HepG2 (cell line): ENCODE data around the gene UGT1A8. TPM values are rescaled to one million over a fixed set of nuclear protein-coding genes. Genes with fewer than 3 reads are reported as not detected.

Experiments used
- ATAC-seq: fragments of 200-7000 bp; cut with Tn5 transposase; 3 replicates; pipeline ENCODE4 v1.9.1; 2020; ENCODE audit warnings: mild to moderate bottlenecking, moderate library complexity
- BruUV-seq: library from RNA; stranded (reverse); fragments of 400-500 nt; replicated peaks from 2 replicates; lab custom pipeline; 2021; lab: Mats Ljungman, UMichigan
- CTCF ChIA-PET: fragments of 300-600 bp; formaldehyde crosslinking; extraction: SDS; loops from one replicate; lab custom pipeline; 2021; ENCODE audit warnings: low total read pairs, inconsistent platforms, low intra/inter-chr PET ratio; lab: Yijun Ruan, JAX
- POLR2A ChIA-PET: fragments of 350-600 bp; sonication (Branson Sonifier 250); formaldehyde crosslinking; loops from one replicate; lab custom pipeline; 2020; ENCODE audit warnings: antibody characterized with exemption, inconsistent platforms; lab: Yijun Ruan, JAX
- DNase-seq: peaks from one replicate; pipeline ENCODE4 v3.0.0-alpha.2; 2015; ENCODE audit warnings: low spot score
- FAIRE-seq: peaks from 3 replicates; lab custom pipeline; 2011; peaks lifted over from hg19 to GRCh38; lab: Jason Lieb, UNC
- H2AFZ ChIP-seq: one replicate; pipeline ENCODE4 v1.6.1; 2011; ENCODE audit warnings: low read length, inconsistent platforms
- H3K27ac ChIP-seq: fragments of 300-600 bp; 3 replicates; pipeline ENCODE4 v1.8.0; 2011; ENCODE audit warnings: mixed run types, mild to moderate bottlenecking, mixed read lengths, low read length, inconsistent platforms; ENCODE audit not compliant: insufficient read depth; ENCODE audit errors: extremely low read length
- H3K27me3 ChIP-seq, 2 experiments: fragments of 200-600 bp in 1 of 2; 2 replicates in 1 of 2; 3 replicates in 1 of 2; pipeline versions ENCODE4 v1.6.0 to v1.8.0; 2011; ENCODE audit warnings: low read length in 2 of 2, mild to moderate bottlenecking in 2 of 2, moderate library complexity in 2 of 2, inconsistent platforms in 1 of 2; ENCODE audit not compliant: insufficient read depth in 2 of 2, control insufficient read depth in 1 of 2
- H3K36me3 ChIP-seq, 2 experiments: fragments of 200-600 bp in 1 of 2; replicated peaks in 1 of 2; 2 replicates in 1 of 2; 3 replicates in 1 of 2; pipeline versions ENCODE4 v1.5.1 to v1.8.0; 2011; ENCODE audit warnings: low read length in 2 of 2, inconsistent platforms in 1 of 2; ENCODE audit not compliant: insufficient read depth in 2 of 2, control insufficient read depth in 1 of 2
- H3K4me1 ChIP-seq: 2 replicates; pipeline ENCODE4 v1.5.1; 2012; ENCODE audit warnings: low read length, inconsistent platforms; ENCODE audit not compliant: insufficient read depth
- H3K4me2 ChIP-seq: 2 replicates; pipeline ENCODE4 v1.6.0; 2011; ENCODE audit warnings: low read depth, low read length, inconsistent platforms
- H3K4me3 ChIP-seq, 3 experiments: fragments of 200-600 bp in 1 of 3; sonication (generic), shearing (Covaris generic) in 1 of 3; replicated peaks in 1 of 3; 2 replicates each; pipeline ENCODE4 v1.5.1; 2011 to 2016; ENCODE audit warnings: low read length in 3 of 3, inconsistent platforms in 2 of 3, low read depth in 2 of 3, mild to moderate bottlenecking in 2 of 3, control low read depth in 1 of 3, mixed read lengths in 1 of 3; ENCODE audit not compliant: insufficient read depth in 1 of 3
- H3K79me2 ChIP-seq: one replicate; pipeline ENCODE4 v1.6.1; 2011; ENCODE audit warnings: low read length, inconsistent platforms; ENCODE audit not compliant: insufficient read depth
- H3K9ac ChIP-seq: 2 replicates; pipeline ENCODE4 v1.6.0; 2011; ENCODE audit warnings: mild to moderate bottlenecking, low read depth, low read length, inconsistent platforms; ENCODE audit not compliant: insufficient read depth
- H3K9me3 ChIP-seq: 2 replicates; pipeline ENCODE4 v1.5.1; 2012; ENCODE audit warnings: mild to moderate bottlenecking, low read length
- H4K20me1 ChIP-seq: 2 replicates; pipeline ENCODE4 v1.6.0; 2011; ENCODE audit warnings: inconsistent platforms, mild to moderate bottlenecking, low read length, moderate library complexity; ENCODE audit not compliant: insufficient read depth
- CENPT ChIP-seq: sonication (generic); formaldehyde crosslinking; IDR thresholded peaks from 2 replicates; pipeline ENCODE4 v1.8.0; 2022; ENCODE audit warnings: low read depth, mild to moderate bottlenecking, moderate library complexity, missing genetic modification reagents
- DNMT1 ChIP-seq: sonication (generic); formaldehyde crosslinking; IDR thresholded peaks from 2 replicates; pipeline ENCODE4 v1.5.1; 2020; ENCODE audit warnings: mild to moderate bottlenecking, missing genetic modification reagents
- ERF ChIP-seq: IDR thresholded peaks from 2 replicates; pipeline ENCODE4 v1.6.1; 2018; ENCODE audit warnings: missing biosample characterization, missing genetic modification reagents
- HMGXB4 ChIP-seq, 2 experiments: sonication (generic) in 1 of 2; formaldehyde crosslinking in 1 of 2; IDR thresholded peaks; 2 replicates each; pipeline versions ENCODE4 v1.4.0 to v1.6.1; 2018 to 2020; ENCODE audit warnings: missing genetic modification reagents in 2 of 2, borderline replicate concordance in 1 of 2, low read depth in 1 of 2, mild to moderate bottlenecking in 1 of 2, missing biosample characterization in 1 of 2
- JARID2 ChIP-seq: sonication (generic); formaldehyde crosslinking; IDR thresholded peaks from 2 replicates; pipeline ENCODE4 v1.8.1; 2023; ENCODE audit warnings: missing genetic modification reagents, inconsistent platforms; ENCODE audit not compliant: insufficient replicate concordance
- MED13 ChIP-seq: sonication (generic); formaldehyde crosslinking; IDR thresholded peaks from 2 replicates; pipeline ENCODE4 v1.5.0; 2020; ENCODE audit warnings: missing genetic modification reagents
- MTERF4 ChIP-seq: sonication (generic); formaldehyde crosslinking; IDR thresholded peaks from 2 replicates; pipeline ENCODE4 v1.8.0; 2023; ENCODE audit warnings: mild to moderate bottlenecking, missing genetic modification reagents
- PBX3 ChIP-seq: sonication (generic); formaldehyde crosslinking; IDR thresholded peaks from 2 replicates; pipeline ENCODE4 v1.8.1; 2023; ENCODE audit warnings: missing genetic modification reagents, inconsistent platforms, borderline replicate concordance
- ZNF382 ChIP-seq: sonication (generic); formaldehyde crosslinking; IDR thresholded peaks from 2 replicates; pipeline ENCODE4 v1.5.0; 2020; ENCODE audit warnings: missing genetic modification reagents, mild to moderate bottlenecking, borderline replicate concordance
- ZNF564 ChIP-seq: sonication (generic); formaldehyde crosslinking; IDR thresholded peaks from 2 replicates; pipeline ENCODE4 v1.8.1; 2023; ENCODE audit warnings: mild to moderate bottlenecking, missing genetic modification reagents
- WGBS: methylation state at CpG from one replicate; pipeline ENCODE4 v1.1.6; 2017; ENCODE audit warnings: low lambda C conversion rate; 5-methylcytosine and 5-hydroxymethylcytosine counted together
- in situ Hi-C: cut with HindIII; loops from 2 replicates; pipeline ENCODE4 v1.10.0; 2017; ENCODE audit warnings: low pct_unique_long_range_greater_than_20kb; ENCODE audit not compliant: extremely low pct_ligation_motif_present
- intact Hi-C: fragments of 100-400 bp; cut with micrococcal nuclease; formaldehyde crosslinking; loops from one replicate; pipeline ENCODE4 v1.10.0; 2022; ENCODE audit not compliant: unreplicated experiment
- polyA plus RNA-seq, 8 experiments: library from polyadenylated mRNA; depleted of rRNA in 3 of 8; stranded (reverse) in 7 of 8; unstranded in 1 of 8; fragments of >200 nt; fragmentation: Illumina TruSeq in 4 of 8; extraction: Trizol in 4 of 8; gene quantifications; 2 replicates each; pipeline versions ENCODE4 v1.2.1 to v1.2.3, GENCODE V29; 2011 to 2016; ENCODE audit warnings: low read depth in 4 of 8, missing spikeins in 1 of 8, mixed read lengths in 1 of 8; ENCODE audit not compliant: insufficient read depth in 1 of 8
- total RNA-seq, 5 experiments: library from RNA; depleted of rRNA; stranded (reverse); fragments of >200 nt; fragmentation: Illumina TruSeq; extraction: Trizol; gene quantifications; 2 replicates each; pipeline ENCODE4 v1.2.3, GENCODE V29; 2016; ENCODE audit warnings: low read depth in 1 of 5

The UGT1A8 gene
- total and polyA plus RNA-seq, 2 of the 13 experiments (the other 11 are each of a cell fraction or from before 2014, with no cell fraction given), result not detected

GRCh38 chr2:233593201-233593600, 24.2 kb upstream of the UGT1A8 start:
- POLR2A ChIA-PET, result no interaction called here
- H3K27ac ChIP-seq, result no peak overlapping the region
- H3K27me3 ChIP-seq, result peaks cover 0 to 2% of the 10 kb centered on the region in 2 experiments; a peak in 1 of 5 replicates
- no peak overlapping the region for H3K9ac ChIP-seq
- no peak for TF ChIP-seq JARID2 (CRISPR knock-in tag)
- TF ChIP-seq ZNF382 (CRISPR knock-in tag), result no peak
- TF ChIP-seq ZNF564 (CRISPR knock-in tag), result no peak
- no peak for TF ChIP-seq CENPT (CRISPR knock-in tag)
- no peak for TF ChIP-seq HMGXB4 (CRISPR knock-in tag; IDR thresholded peaks at IDR 0.05; ENCODE audit: borderline replicate concordance in 1 of 2, low read depth in 1 of 2)
- TF ChIP-seq DNMT1 (CRISPR knock-in tag), result no peak
- no peak for TF ChIP-seq ERF
- no peak for TF ChIP-seq PBX3 (CRISPR knock-in tag)
- TF ChIP-seq MED13, result no peak
- no peak for TF ChIP-seq MTERF4 (CRISPR knock-in tag)
- TF ChIP-seq, all 625 proteins: peak for 0
- no peak overlapping the region for H2AFZ ChIP-seq
- CTCF ChIA-PET, result no interaction called here
- FAIRE-seq (no peak), DNase-seq (no peak), ATAC-seq (no peak)
- H3K4me1 ChIP-seq, result peaks cover 6% of the 10 kb centered on the region
- 42% methylated on average over 8 of the region's 8 CpGs for WGBS
- intact Hi-C loops (no loop called here), in situ Hi-C loops (no loop called here)
- no peaks in the 10 kb centered on the region for H3K36me3 ChIP-seq
- H3K9me3 ChIP-seq, result no peaks in the 10 kb centered on the region
- no peaks in the 10 kb centered on the region for H4K20me1 ChIP-seq
- no peak overlapping the region for H3K4me2 ChIP-seq
- BruUV-seq, result no TSS peak
- H3K4me3 ChIP-seq, result no peak overlapping the region
- H3K79me2 ChIP-seq, result no peaks in the 10 kb centered on the region
